NCI-H1694 treated with DMSO at 0.1 percent for 48 hours (cell line): Measurements from ENCODE around the gene CDH12.
"Not testable (repeated sequence)": the region's sequence is repeated elsewhere in the genome, so short reads cannot be mapped to it uniquely, and the experiment has no call there.

Experiments used
- DNase-seq: peaks from one replicate; lab custom pipeline; 2025; lab: John Stamatoyannopoulos, UW

Gene CDH12

GRCh38 chr5:22650511-22650910, 202.6 kb downstream of the CDH12 start:
- no peak for DNase-seq

DNA sequence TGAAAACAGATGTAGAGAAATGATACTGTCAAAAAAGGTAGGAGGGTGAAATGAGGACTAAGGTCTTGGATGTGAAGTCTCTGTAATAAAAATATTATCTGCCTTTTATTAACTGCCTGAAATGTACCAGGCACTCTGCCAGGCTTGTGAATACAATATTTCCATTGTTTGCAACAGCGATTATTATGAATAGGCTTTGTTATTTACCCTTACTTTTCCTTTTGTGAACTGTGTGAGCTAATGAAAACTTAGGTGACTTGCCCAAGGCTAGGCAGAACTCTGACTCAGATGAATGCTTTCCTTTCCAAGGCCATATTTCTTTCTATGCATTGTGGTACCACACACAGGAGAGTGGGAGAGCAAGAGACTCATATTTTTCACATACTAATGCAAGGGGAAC, 204.1 kb downstream of the CDH12 start:
- DNase-seq = no peak

DNA sequence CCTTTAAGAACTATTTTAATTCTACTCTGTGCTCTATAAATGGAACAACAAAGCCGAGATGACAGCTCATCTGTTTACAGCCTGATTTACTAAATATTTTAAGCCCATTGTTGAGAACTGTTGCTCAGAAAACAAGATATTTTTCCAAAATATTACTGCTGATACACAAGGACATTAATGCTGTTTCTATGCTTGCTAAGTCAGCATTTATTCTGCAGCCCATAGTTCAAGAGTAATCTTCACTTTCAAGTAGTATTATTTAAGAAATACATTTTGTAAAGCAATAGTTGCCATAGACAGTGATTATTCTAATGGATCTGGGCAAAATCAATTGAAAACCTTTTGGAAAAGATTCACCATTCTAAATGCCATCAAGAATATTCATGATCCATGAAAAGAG, 208.3 kb downstream of the CDH12 start:
- DNase-seq = no peak

- DNase-seq = no peak
These were observed 209.8 kb downstream of the CDH12 start for GRCh38 chr5:22643356-22643755.

- no peak for DNase-seq
These were observed 221.5 kb downstream of the CDH12 start for GRCh38 chr5:22631683-22632082.

DNA sequence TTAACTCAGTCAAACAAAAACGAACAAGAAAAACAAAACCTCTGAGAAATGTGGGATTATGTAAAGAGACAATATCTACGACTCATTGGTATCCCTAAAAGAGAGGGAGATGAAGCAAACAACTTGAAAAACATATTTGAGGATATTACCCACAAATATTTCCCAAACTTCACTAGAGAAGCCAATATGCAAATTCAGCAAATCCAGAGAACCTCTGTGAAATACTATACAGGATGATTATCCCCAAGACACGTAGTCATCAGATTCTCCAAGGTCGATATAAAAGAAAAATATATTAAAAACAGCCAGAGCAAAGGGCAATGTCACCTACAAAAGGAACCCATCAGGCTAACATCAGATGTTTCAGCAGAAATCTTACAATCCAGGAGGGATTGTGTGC, 226.1 kb downstream of the CDH12 start:
- no peak for DNase-seq

DNA sequence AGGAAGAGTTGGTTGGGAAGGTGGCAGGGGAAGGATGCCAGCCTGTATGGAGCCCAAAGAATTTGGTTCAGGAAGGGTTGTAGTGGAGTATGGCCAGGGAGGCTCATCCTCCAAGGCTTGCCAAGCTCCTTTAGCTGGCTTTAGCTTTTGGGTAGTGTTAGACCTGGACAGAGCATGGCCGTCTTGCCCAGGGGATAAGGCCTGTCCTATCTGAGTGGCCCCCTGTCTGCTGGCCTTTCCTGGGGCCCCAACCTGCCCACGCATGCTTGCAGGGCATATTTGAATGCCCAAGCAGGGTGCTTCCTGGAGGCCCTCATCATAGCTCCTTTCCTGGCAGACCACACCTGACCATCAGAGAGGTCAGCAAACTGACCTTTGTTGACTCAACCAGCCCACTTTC, 227.7 kb downstream of the CDH12 start:
- no peak for DNase-seq

GRCh38 chr5:22621084-22621483, 232.1 kb downstream of the CDH12 start:
- DNase-seq = no peak

- no peak for DNase-seq
These were observed 237.2 kb downstream of the CDH12 start for GRCh38 chr5:22615964-22616363.

- DNase-seq = no peak
These were observed 238.6 kb downstream of the CDH12 start for GRCh38 chr5:22614486-22615094.

GRCh38 chr5:22612928-22613327, 240.2 kb downstream of the CDH12 start:
- DNase-seq = no peak

DNA sequence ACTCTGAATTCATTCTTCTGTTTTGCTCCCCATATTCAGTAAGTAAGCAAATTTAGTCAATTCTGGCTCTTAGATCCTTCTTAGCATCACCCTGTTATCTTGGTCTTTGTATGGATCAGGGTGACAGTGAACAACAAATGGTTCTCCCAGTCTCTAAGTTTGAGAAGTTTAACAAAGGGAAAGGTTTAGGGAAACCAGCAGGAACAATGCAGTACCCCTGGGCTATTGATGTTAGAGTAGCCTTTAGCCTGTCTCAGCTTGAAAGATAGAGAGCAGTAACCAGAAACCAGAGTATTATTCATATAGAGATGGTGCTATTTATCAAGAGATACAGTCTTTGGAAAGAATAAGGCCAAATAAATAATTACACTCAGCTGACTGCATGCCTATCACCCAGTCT, 241.8 kb downstream of the CDH12 start:
- no peak for DNase-seq

- not testable (repeated sequence) for DNase-seq
These were observed 245.6 kb downstream of the CDH12 start for GRCh38 chr5:22607498-22607897.

- DNase-seq = no peak
These were observed 247.7 kb downstream of the CDH12 start for GRCh38 chr5:22605473-22605872.

DNA sequence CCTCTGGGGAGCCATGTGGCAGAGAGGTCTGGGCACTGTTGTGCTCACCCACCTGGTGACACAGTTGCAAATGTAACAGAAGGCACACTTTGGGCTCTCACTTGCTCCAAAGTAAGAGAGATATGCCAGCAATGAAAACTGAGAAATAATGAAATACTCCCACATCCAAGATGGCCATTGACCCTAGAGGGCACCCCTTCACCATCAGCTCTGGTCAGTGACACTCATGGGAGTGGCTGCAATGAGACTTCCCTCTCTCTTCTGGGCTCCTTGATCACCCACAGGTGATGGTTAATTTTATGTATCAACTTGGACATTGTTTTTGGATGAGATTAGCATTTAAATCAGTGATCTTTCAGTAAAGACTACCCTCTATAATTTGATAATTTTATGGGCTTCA, 248.4 kb downstream of the CDH12 start:
- no peak for DNase-seq

- no peak for DNase-seq
These were observed 254.3 kb downstream of the CDH12 start for GRCh38 chr5:22598796-22599195.

DNA sequence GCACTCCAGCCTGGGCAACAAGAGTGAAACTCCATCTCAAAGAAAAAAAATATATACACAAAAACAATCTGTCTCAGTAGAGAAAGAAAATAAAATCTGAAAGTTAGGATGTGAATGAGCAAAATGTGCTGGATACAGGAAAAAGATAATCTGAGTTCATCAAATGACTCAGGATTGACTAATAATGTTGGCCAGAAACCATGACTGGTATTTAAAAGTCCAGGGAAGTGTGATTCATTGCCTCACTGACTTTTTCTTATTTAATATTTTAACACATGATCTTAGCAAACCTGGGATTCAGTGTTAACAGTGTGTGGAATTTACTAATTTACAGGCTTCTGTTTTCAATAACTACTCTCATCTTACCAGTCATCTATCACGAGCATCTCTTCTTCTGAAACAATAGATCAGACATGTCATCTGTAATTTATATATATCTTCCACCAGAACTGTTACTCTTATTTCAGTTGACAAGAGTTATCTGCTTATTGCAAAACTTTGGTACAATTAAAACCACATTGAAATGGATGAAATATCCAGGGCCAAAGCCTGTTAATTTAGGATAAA, 256.7 kb downstream of the CDH12 start:
- no peak for DNase-seq

DNA sequence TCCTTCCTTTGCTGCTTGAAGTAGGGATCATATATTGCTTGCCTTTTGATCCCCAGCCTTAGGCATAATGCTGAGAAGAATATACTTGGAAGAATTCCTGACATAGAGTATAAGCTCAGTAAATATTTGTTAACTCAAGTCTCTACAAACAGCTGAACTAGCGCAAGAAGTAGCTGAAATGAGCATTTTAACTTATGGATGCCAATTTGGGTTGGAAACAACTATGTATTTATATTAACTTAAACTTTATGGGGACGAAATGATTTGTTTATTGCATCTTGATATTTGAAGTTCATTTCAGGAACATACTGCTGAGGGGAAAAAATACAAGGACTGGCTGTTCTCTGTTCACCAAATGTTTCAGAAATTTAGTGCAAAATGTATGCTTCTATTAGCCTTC, 258.7 kb downstream of the CDH12 start:
- DNase-seq = no peak

GRCh38 chr5:22593592-22593991, 259.6 kb downstream of the CDH12 start:
- DNase-seq = no peak

DNA sequence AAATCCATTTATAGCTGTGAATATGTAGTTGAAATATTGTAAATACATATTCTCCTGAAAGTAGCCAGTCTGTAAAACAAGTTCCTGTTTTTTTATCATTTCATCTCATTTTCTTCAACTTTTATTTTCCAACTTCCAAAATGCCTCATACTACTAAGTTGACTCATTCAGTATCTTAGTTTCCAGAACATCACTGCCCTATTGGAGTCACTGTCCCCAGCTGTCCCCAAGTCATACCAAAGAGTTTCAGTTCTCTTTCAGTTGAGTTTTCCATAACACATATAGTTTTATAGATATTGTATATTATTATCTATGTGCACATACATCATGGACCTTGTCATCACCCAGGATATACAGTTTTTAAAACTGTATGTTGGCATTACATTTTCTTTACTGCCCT, 261.7 kb downstream of the CDH12 start:
- DNase-seq = no peak

DNA sequence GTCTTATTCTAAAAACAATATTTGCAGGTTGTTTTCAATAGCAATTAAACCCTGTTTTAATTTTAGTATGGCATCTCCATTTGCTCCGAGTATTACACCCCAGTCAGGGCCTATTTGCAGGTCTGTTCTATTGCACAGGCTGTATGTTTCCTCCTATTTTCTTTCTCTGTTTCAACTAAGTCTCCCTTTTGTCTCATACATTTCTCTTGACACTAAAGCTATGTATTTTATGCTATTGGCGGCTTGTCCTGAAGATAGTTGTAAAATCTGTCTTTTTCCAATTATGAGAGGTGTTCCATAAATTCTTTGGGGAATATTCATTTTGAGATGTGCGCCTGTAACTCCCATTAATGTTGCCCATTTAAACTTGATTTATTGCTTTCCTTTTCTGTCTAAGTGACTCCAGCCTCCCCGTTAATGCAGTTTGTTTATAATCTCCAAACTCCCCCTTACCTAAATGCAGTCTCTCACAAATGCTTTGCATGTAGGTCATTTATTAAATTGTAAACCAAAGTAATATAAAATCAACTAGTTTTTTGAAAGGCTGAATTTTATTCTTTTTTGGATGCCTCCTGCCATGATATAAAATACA, 262.4 kb downstream of the CDH12 start:
- no peak for DNase-seq

- DNase-seq = no peak
These were observed 275.4 kb downstream of the CDH12 start for GRCh38 chr5:22577711-22578110.

DNA sequence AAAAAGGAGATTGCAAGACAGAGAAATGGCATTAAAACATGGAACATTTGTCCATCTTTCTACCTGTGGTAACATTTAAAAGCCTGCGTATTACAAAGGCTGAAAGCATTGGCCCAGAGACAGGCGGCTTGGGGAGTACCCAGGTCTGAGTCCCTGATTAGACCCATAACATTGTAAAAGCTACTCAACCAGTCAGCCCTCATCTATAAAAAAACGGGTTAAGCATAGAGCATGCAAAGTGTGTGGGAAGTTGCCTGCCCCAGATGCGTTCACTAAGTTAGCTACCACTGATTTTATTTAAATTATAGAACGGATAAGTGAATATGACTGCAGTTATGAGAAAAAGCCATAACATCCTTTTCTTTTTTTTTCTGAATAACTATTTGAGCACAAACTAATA, 276.1 kb downstream of the CDH12 start:
- no peak for DNase-seq

DNA sequence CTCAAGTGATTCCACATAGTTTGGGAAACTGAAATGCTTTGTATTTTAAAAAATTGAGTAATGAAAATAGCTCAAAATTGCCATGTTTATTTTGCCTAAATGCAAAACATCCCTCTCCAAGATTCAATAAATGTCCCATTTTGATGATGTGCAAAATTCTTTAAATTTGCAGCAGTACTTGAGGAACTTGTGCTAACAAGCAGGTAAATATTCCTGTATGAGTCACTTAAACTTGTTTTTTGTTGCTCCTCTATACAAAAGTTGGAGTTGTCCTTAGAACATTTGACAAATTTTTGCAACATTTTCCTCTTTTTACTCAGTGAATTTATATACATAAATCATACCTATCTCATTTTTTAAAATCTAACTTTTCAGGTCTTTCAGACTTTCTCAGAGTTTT, 280.2 kb downstream of the CDH12 start:
- no peak for DNase-seq
